Measurements from ENCODE around the gene ZNF384. TPM values are rescaled to one million over a fixed set of nuclear protein-coding genes. Genes with fewer than 3 reads are reported as not detected.

ZNF384 gene
- total and polyA plus RNA-seq, 2 experiments from 2014 or later: 33.8 to 35.8 TPM

DNA sequence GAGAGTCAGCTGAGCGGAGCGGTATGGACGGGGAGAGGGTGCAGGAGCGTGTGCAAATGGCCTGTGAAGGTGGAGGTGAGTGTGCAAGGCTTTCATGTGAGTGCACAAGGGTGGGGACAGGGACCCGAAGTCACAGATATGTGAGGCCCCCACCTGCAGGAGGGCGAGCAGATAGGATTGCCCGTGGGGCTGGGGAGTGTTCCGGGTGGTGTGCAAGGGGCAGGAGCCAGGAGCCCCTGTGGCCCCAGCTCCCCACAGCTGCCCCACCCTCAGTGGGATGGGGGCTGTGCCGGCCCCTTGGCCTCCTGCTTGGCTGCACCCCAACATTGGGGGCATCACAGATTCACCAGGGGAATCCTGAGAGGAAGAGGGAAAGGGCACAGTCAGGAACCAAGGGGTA is 5.5 kb upstream of the ZNF384 start:
- 88% methylated on average over 9 of the region's 9 CpGs for WGBS (ENCODE audit: low lambda C conversion rate, missing lambda C conversion rate)
- DNase-seq (ENCODE audit: low spot score): no peak
- H3K9me3 ChIP-seq (ENCODE audit: low read depth): no peaks in the 10 kb centered on the region
- H2AFZ ChIP-seq: no peak overlapping the region
- peaks cover 24% of the 10 kb centered on the region for H3K27me3 ChIP-seq
- no peak overlapping the region for H3K4me3 ChIP-seq
- H3K4me1 ChIP-seq (ENCODE audit: insufficient read depth): peaks cover 5% of the 10 kb centered on the region
- H3K79me2 ChIP-seq: peaks cover 13% of the 10 kb centered on the region
- no peaks in the 10 kb centered on the region for H3K9me2 ChIP-seq (replicated peaks; ENCODE audit: insufficient read depth)
- no peaks in the 10 kb centered on the region for H3K36me3 ChIP-seq (replicated peaks; ENCODE audit: insufficient read depth, low read depth)
- no peak overlapping the region for H3K27ac ChIP-seq
- TF ChIP-seq EZH2phosphoT487 (IDR thresholded peaks at IDR 0.05; ENCODE audit: low read depth, severe bottlenecking, unreplicated experiment) (no peak), EZH2 (IDR thresholded peaks at IDR 0.05; ENCODE audit: borderline replicate concordance) (no peak)
- TF ChIP-seq, protein P1, sequence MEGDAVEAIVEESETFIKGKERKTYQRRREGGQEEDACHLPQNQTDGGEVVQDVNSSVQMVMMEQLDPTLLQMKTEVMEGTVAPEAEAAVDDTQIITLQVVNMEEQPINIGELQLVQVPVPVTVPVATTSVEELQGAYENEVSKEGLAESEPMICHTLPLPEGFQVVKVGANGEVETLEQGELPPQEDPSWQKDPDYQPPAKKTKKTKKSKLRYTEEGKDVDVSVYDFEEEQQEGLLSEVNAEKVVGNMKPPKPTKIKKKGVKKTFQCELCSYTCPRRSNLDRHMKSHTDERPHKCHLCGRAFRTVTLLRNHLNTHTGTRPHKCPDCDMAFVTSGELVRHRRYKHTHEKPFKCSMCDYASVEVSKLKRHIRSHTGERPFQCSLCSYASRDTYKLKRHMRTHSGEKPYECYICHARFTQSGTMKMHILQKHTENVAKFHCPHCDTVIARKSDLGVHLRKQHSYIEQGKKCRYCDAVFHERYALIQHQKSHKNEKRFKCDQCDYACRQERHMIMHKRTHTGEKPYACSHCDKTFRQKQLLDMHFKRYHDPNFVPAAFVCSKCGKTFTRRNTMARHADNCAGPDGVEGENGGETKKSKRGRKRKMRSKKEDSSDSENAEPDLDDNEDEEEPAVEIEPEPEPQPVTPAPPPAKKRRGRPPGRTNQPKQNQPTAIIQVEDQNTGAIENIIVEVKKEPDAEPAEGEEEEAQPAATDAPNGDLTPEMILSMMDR (IDR thresholded peaks at IDR 0.05; ENCODE audit: poor library complexity): no peak
- no peak overlapping the region for H3K4me2 ChIP-seq
- H4K20me1 ChIP-seq (ENCODE audit: insufficient read depth, poor library complexity, severe bottlenecking): no peaks in the 10 kb centered on the region

DNA sequence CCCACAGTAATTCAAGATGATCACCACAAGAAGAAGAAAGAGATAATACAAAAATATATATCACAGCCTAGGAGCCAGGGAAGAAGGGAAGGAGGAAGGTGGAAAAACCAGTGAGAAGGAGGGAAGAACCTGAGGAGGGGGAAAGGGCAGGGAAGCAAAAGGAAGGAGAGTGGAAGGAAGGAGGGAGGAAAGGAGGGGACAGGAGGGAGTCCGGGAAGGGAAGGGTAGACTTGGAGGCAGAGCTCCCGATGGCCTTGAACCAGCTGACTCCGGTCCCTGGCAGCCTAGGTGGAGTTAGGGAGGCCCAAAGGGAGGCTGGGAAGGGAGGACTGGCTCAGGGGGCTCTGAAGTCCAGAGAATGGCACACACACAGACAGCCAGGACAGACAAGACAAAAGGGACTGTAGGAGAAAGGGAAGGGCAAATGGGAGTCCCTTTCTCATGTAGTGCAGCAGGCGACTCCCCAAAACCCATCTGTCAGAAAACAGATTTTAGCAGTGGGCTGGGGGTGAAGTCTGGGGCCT is 4.7 kb upstream of the ZNF384 start:
- peaks cover 16% of the 10 kb centered on the region for H3K27me3 ChIP-seq

DNA sequence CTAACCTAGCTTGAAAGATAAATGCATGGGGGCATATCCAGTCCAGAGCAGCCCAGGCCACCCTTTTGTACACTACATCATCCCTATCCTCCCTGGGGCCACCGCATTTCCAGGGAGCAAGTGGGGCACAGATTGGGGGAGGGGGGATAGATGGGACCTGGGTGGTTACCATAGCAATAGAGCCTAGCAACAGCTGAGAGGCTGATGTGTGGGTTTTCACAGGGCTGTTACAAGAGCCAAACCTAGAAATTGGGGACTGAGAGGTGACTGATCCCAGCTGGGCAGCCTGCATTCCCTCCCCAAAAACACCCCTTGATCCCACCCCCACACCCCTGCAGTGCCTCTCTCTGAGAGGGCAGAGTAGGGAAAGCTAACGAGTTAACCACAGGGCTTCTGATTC is 3.7 kb upstream of the ZNF384 start:
- Histone ChIP-seq H4K20me1 (ENCODE audit: insufficient read depth, poor library complexity, severe bottlenecking) (no peaks in the 10 kb centered on the region), H3K79me2 (peaks cover 23% of the 10 kb centered on the region), H3K9me3 (ENCODE audit: low read depth) (no peaks in the 10 kb centered on the region), H3K4me1 (ENCODE audit: insufficient read depth) (peaks cover 10% of the 10 kb centered on the region), H3K27ac (no peak overlapping the region), H3K36me3 (replicated peaks; ENCODE audit: insufficient read depth, low read depth) (no peaks in the 10 kb centered on the region), H2AFZ (no peak overlapping the region), H3K9me2 (replicated peaks; ENCODE audit: insufficient read depth) (no peaks in the 10 kb centered on the region), H3K27me3 (peaks cover 7% of the 10 kb centered on the region), H3K4me2 (no peak overlapping the region), H3K4me3 (no peak overlapping the region)
- TF ChIP-seq EZH2phosphoT487 (IDR thresholded peaks at IDR 0.05; ENCODE audit: low read depth, severe bottlenecking, unreplicated experiment) (no peak), EZH2 (IDR thresholded peaks at IDR 0.05; ENCODE audit: borderline replicate concordance) (no peak)
- TF ChIP-seq, protein P1 (IDR thresholded peaks at IDR 0.05; ENCODE audit: poor library complexity): no peak
- 67% methylated on average over 2 of the region's 2 CpGs for WGBS (ENCODE audit: low lambda C conversion rate, missing lambda C conversion rate)
- no peak for DNase-seq (ENCODE audit: low spot score)

More for the DNA sequence above, 4.7 kb upstream of the ZNF384 start:
- H3K9me3 ChIP-seq (ENCODE audit: low read depth): no peaks in the 10 kb centered on the region
- peaks cover 13% of the 10 kb centered on the region for H3K79me2 ChIP-seq
- H2AFZ ChIP-seq: no peak overlapping the region
- H3K4me2 ChIP-seq: no peak overlapping the region
- TF ChIP-seq EZH2phosphoT487 (IDR thresholded peaks at IDR 0.05; ENCODE audit: low read depth, severe bottlenecking, unreplicated experiment) (no peak), EZH2 (IDR thresholded peaks at IDR 0.05; ENCODE audit: borderline replicate concordance) (no peak)
- TF ChIP-seq, protein P1 (IDR thresholded peaks at IDR 0.05; ENCODE audit: poor library complexity): no peak
- no peak for DNase-seq (ENCODE audit: low spot score)
- H3K36me3 ChIP-seq (replicated peaks; ENCODE audit: insufficient read depth, low read depth): no peaks in the 10 kb centered on the region
- no peaks in the 10 kb centered on the region for H3K9me2 ChIP-seq (replicated peaks; ENCODE audit: insufficient read depth)
- H4K20me1 ChIP-seq (ENCODE audit: insufficient read depth, poor library complexity, severe bottlenecking): no peaks in the 10 kb centered on the region
- H3K4me3 ChIP-seq: no peak overlapping the region
- H3K4me1 ChIP-seq (ENCODE audit: insufficient read depth): peaks cover 5% of the 10 kb centered on the region
- 94% methylated on average over 4 of the region's 4 CpGs for WGBS (ENCODE audit: low lambda C conversion rate, missing lambda C conversion rate)
- H3K27ac ChIP-seq: no peak overlapping the region
